ENCODE results near the gene TXNL1. TPM values are rescaled to one million over a fixed set of nuclear protein-coding genes. Genes with fewer than 3 reads are reported as not detected.

TXNL1 gene
- total and polyA plus RNA-seq, 3 donors from 2014 or later = 60.7 to 107 (median 62.6) TPM

Other genes with a start within 250 kb of the TXNL1 start
- 10 to 100 TPM; 35.9 to 63.6 TPM for gene WDR7, start 12.8 kb upstream of the TXNL1 start, total RNA-seq
- gene WDR7, start 12.8 kb upstream of the TXNL1 start, polyA plus RNA-seq (ENCODE audit: insufficient read depth, low read depth, low replicate concordance) = 19.4 TPM